H1 (cell line): ENCODE measurements around the gene CCL26. TPM values are rescaled to one million over a fixed set of nuclear protein-coding genes. Genes with fewer than 3 reads are reported as not detected.

ENCODE experiments used
- CTCF ChIA-PET: fragments of 300-600 bp; sonication (Branson Sonifier 250); formaldehyde crosslinking; loops from one replicate; lab custom pipeline; 2021; ENCODE audit not compliant: partially characterized antibody; lab: Charles Lee
- POLR2A ChIA-PET: fragments of 300-600 bp; sonication (Branson Sonifier 250); formaldehyde crosslinking; loops from one replicate; lab custom pipeline; 2021; ENCODE audit warnings: inconsistent platforms; ENCODE audit not compliant: partially characterized antibody; lab: Charles Lee
- DNase-seq, 2 experiments: peaks; one replicate each; pipeline versions ENCODE4 v3.0.0 to v3.0.0-alpha.2; 2010 to 2022; ENCODE audit warnings: low spot score in 2 of 2, low read depth in 1 of 2, mixed read lengths in 1 of 2
- FAIRE-seq: peaks from 2 replicates; lab custom pipeline; 2011; peaks lifted over from hg19 to GRCh38; lab: Jason Lieb, UNC
- H2AFZ ChIP-seq: 2 replicates; pipeline ENCODE4 v1.8.1; 2012; ENCODE audit warnings: low read length, inconsistent platforms
- H2AK5ac ChIP-seq: 2 replicates; pipeline ENCODE4 v1.6.1; 2013; ENCODE audit warnings: low read depth, low read length
- H2BK120ac ChIP-seq: replicated peaks from 2 replicates; pipeline ENCODE3; 2013; ENCODE audit warnings: low read depth, low read length, inconsistent platforms
- H2BK12ac ChIP-seq: 2 replicates; pipeline ENCODE4 v1.6.1; 2013; ENCODE audit warnings: low read depth, low read length
- H2BK15ac ChIP-seq: 2 replicates; pipeline ENCODE4 v1.6.1; 2013; ENCODE audit warnings: low read length
- H2BK20ac ChIP-seq: 2 replicates; pipeline ENCODE4 v1.6.1; 2013; ENCODE audit warnings: low read length
- H2BK5ac ChIP-seq: 2 replicates; pipeline ENCODE4 v1.6.1; 2013; ENCODE audit warnings: low read depth, low read length
- H3K14ac ChIP-seq: 2 replicates; pipeline ENCODE4 v1.6.1; 2013; ENCODE audit warnings: inconsistent platforms; ENCODE audit not compliant: insufficient read length
- H3K18ac ChIP-seq: 2 replicates; pipeline ENCODE4 v1.6.1; 2013; ENCODE audit warnings: low read length; ENCODE audit errors: extremely low read depth
- H3K23ac ChIP-seq: 2 replicates; pipeline ENCODE4 v1.6.1; 2013; ENCODE audit warnings: inconsistent platforms; ENCODE audit not compliant: insufficient read length
- H3K23me2 ChIP-seq: 2 replicates; pipeline ENCODE4 v1.6.1; 2013; ENCODE audit warnings: low read depth, low read length
- H3K27ac ChIP-seq: 2 replicates; pipeline ENCODE4 v1.6.1; 2011; ENCODE audit warnings: low read depth, low read length, inconsistent platforms
- H3K27me3 ChIP-seq, 4 experiments: replicated peaks in 1 of 4; 1 replicate in 1 of 4; 2 replicates in 3 of 4; pipeline versions ENCODE4 v1.6.1 to v1.8.1; 2011 to 2013; ENCODE audit warnings: low read length in 3 of 4, mild to moderate bottlenecking in 3 of 4, inconsistent platforms in 2 of 4, mixed read lengths in 2 of 4, moderate library complexity in 1 of 4; ENCODE audit not compliant: control insufficient read depth in 3 of 4, insufficient read depth in 3 of 4; ENCODE audit errors: extremely low read depth in 1 of 4
- H3K36me3 ChIP-seq, 4 experiments: 2 replicates each; pipeline versions ENCODE4 v1.6.1 to v1.8.1; 2011 to 2013; ENCODE audit warnings: mild to moderate bottlenecking in 4 of 4, low read length in 3 of 4, moderate library complexity in 2 of 4, control low read depth in 1 of 4, inconsistent platforms in 1 of 4; ENCODE audit not compliant: insufficient read depth in 4 of 4, control insufficient read depth in 2 of 4
- H3K4ac ChIP-seq: replicated peaks from 2 replicates; pipeline ENCODE3; 2013; ENCODE audit warnings: low read length, low read depth, mixed read lengths, inconsistent platforms; ENCODE audit not compliant: insufficient read length
- H3K4me1 ChIP-seq, 4 experiments: replicated peaks in 1 of 4; 1 replicate in 1 of 4; 2 replicates in 3 of 4; pipeline versions ENCODE4 v1.6.1 to v1.8.1; 2011 to 2013; ENCODE audit warnings: low read length in 3 of 4, inconsistent platforms in 2 of 4, mixed read lengths in 1 of 4; ENCODE audit not compliant: insufficient read depth in 4 of 4, control insufficient read depth in 3 of 4
- H3K4me2 ChIP-seq, 2 experiments: 2 replicates each; pipeline versions ENCODE4 v1.6.1 to v1.8.1; 2011 to 2013; ENCODE audit warnings: low read depth in 2 of 2, low read length in 2 of 2, control low read depth in 1 of 2, inconsistent platforms in 1 of 2, mild to moderate bottlenecking in 1 of 2; ENCODE audit not compliant: insufficient read depth in 1 of 2
- H3K4me3 ChIP-seq, 4 experiments: fragments of 200-600, 300-600 bp in 1 of 4; sonication (generic), shearing (Covaris generic), sonication (Bioruptor Twin) in 1 of 4; 2 replicates each; pipeline versions ENCODE4 v1.5.1 to v1.8.1; 2011 to 2016; ENCODE audit warnings: low read length in 4 of 4, low read depth in 3 of 4, control low read depth in 2 of 4, inconsistent platforms in 2 of 4, mild to moderate bottlenecking in 2 of 4, mixed read lengths in 1 of 4, moderate library complexity in 1 of 4; ENCODE audit not compliant: insufficient read depth in 2 of 4; ENCODE audit errors: extremely low read depth in 1 of 4
- H3K56ac ChIP-seq: replicated peaks from 2 replicates; pipeline ENCODE3; 2013; ENCODE audit warnings: low read depth, mild to moderate bottlenecking, mixed read lengths, low read length, inconsistent platforms; ENCODE audit not compliant: insufficient read length
- H3K79me1 ChIP-seq: 2 replicates; pipeline ENCODE4 v1.6.1; 2013; ENCODE audit warnings: low read depth, low read length, control low read depth
- H3K79me2 ChIP-seq, 2 experiments: 2 replicates each; pipeline versions ENCODE4 v1.6.1 to v1.8.1; 2012 to 2013; ENCODE audit warnings: low read length in 2 of 2, mild to moderate bottlenecking in 2 of 2, inconsistent platforms in 1 of 2; ENCODE audit not compliant: insufficient read depth in 2 of 2, control insufficient read depth in 1 of 2
- H3K9ac ChIP-seq, 4 experiments: replicated peaks in 1 of 4; 1 replicate in 1 of 4; 2 replicates in 3 of 4; pipeline versions ENCODE4 v1.6.1 to v1.8.1; 2011 to 2013; ENCODE audit warnings: low read depth in 3 of 4, low read length in 3 of 4, control low read depth in 2 of 4, mild to moderate bottlenecking in 2 of 4, moderate library complexity in 2 of 4, inconsistent platforms in 1 of 4; ENCODE audit errors: extremely low read depth in 1 of 4
- H3K9me3 ChIP-seq, 2 experiments: 2 replicates each; pipeline versions ENCODE4 v1.6.1 to v1.8.1; 2012 to 2013; ENCODE audit warnings: mild to moderate bottlenecking in 2 of 2, moderate library complexity in 2 of 2, control low read depth in 1 of 2, inconsistent platforms in 1 of 2, low read depth in 1 of 2, low read length in 1 of 2, mixed read lengths in 1 of 2; ENCODE audit not compliant: insufficient read depth in 2 of 2
- H4K20me1 ChIP-seq, 2 experiments: replicated peaks in 1 of 2; 2 replicates each; pipeline versions ENCODE3 to v1.8.1; 2011 to 2013; ENCODE audit warnings: inconsistent platforms in 2 of 2, low read length in 2 of 2, mild to moderate bottlenecking in 1 of 2; ENCODE audit not compliant: insufficient read depth in 2 of 2, control insufficient read depth in 1 of 2
- H4K5ac ChIP-seq: 2 replicates; pipeline ENCODE4 v1.6.1; 2013; ENCODE audit warnings: low read length, low read depth, mixed read lengths, inconsistent platforms; ENCODE audit not compliant: insufficient read length
- H4K8ac ChIP-seq: 2 replicates; pipeline ENCODE4 v1.8.0; 2013; ENCODE audit warnings: mild to moderate bottlenecking, moderate library complexity, low read length, inconsistent platforms; ENCODE audit not compliant: insufficient read depth; ENCODE audit errors: extremely low read depth
- H4K91ac ChIP-seq: replicated peaks from 2 replicates; pipeline ENCODE3; 2013; ENCODE audit warnings: low read length, mixed read lengths, inconsistent platforms; ENCODE audit not compliant: insufficient read length
- BCL11A ChIP-seq, 2 experiments: IDR thresholded peaks; one replicate each; pipeline ENCODE4 v1.6.1; 2011; ENCODE audit warnings: low read depth in 2 of 2, low read length in 2 of 2, mild to moderate bottlenecking in 2 of 2
- CHD2 ChIP-seq: IDR thresholded peaks from 2 replicates; pipeline ENCODE4 v1.6.1; 2012; ENCODE audit warnings: low read length, improper control_type of control experiment
- FOSL1 ChIP-seq: IDR thresholded peaks from 2 replicates; pipeline ENCODE4 v1.6.1; 2011; ENCODE audit warnings: mild to moderate bottlenecking, low read depth, low read length, moderate library complexity; ENCODE audit not compliant: insufficient read depth
- KDM1A ChIP-seq: fragments of 200-600, 300-600 bp; sonication (generic); IDR thresholded peaks from 2 replicates; pipeline ENCODE4 v1.7.1; 2016; ENCODE audit warnings: mild to moderate bottlenecking, low read length, borderline replicate concordance
- POLR2AphosphoS5 ChIP-seq: IDR thresholded peaks from 2 replicates; pipeline ENCODE4 v1.6.1; 2011; ENCODE audit warnings: low read depth, low read length
- RFX5 ChIP-seq: IDR thresholded peaks from 2 replicates; pipeline ENCODE4 v1.6.1; 2011; ENCODE audit warnings: low read depth, low read length, improper control_type of control experiment, borderline replicate concordance
- RXRA ChIP-seq: IDR thresholded peaks from 2 replicates; pipeline ENCODE4 v1.6.1; 2011; ENCODE audit warnings: low read depth, mild to moderate bottlenecking, low read length, moderate library complexity; ENCODE audit not compliant: insufficient read depth
- SIN3A ChIP-seq, 2 experiments: IDR thresholded peaks in 1 of 2; conservative IDR thresholded peaks in 1 of 2; 2 replicates each; pipeline ENCODE4 v1.6.1; 2011 to 2012; ENCODE audit warnings: low read length in 2 of 2, improper control_type of control experiment in 1 of 2, low read depth in 1 of 2, mild to moderate bottlenecking in 1 of 2
- SRF ChIP-seq: IDR thresholded peaks from 2 replicates; pipeline ENCODE4 v1.6.1; 2011; ENCODE audit warnings: mild to moderate bottlenecking, low read depth, low read length, moderate library complexity
- TAF7 ChIP-seq: optimal IDR thresholded peaks from 2 replicates; pipeline ENCODE3; 2011; ENCODE audit warnings: low read depth, mild to moderate bottlenecking, inconsistent platforms, low read length, moderate library complexity, borderline replicate concordance
- TEAD4 ChIP-seq: IDR thresholded peaks from 2 replicates; pipeline ENCODE4 v1.6.1; 2012; ENCODE audit warnings: low read depth, low read length, inconsistent platforms, mixed read lengths
- WGBS, 2 experiments: shearing (Covaris generic) in 1 of 2; methylation state at CpG; one replicate each; pipeline versions ENCODE4 v1.1.6 to v1.1.7; 2013 to 2015; ENCODE audit warnings: low lambda C conversion rate in 2 of 2, mixed read lengths in 2 of 2, inconsistent platforms in 1 of 2, low coverage in 1 of 2, missing lambda C conversion rate in 1 of 2; ENCODE audit not compliant: insufficient replicate concordance in 2 of 2, insufficient coverage in 1 of 2, insufficient read length in 1 of 2; ENCODE audit errors: extremely low coverage in 1 of 2, missing lambda C conversion rate in 1 of 2; 5-methylcytosine and 5-hydroxymethylcytosine counted together
- polyA plus RNA-seq, 7 experiments: library from polyadenylated mRNA; depleted of rRNA in 3 of 7; stranded (reverse) in 5 of 7; unstranded in 2 of 7; fragments of >200 nt in 5 of 7; fragments of 200-250 nt in 2 of 7; gene quantifications; 1 replicate in 5 of 7; 2 replicates in 1 of 7; 4 replicates in 1 of 7; pipeline versions ENCODE4 v1.2.1 to v1.2.3, GENCODE V29; 2011 to 2013; ENCODE audit warnings: missing spikeins in 2 of 7, mixed read lengths in 2 of 7
- total RNA-seq: library from RNA; stranded (reverse); fragmentation: NEBNext Ultra II Directional; extraction: Animal tissue kit (Norgen Biotek cat#: 25700); gene quantifications from 2 replicates; pipeline ENCODE4 v1.2.1, GENCODE V29; 2021
- TF ChIP-seq, protein P1 (sequence below): IDR thresholded peaks from 2 replicates; pipeline ENCODE4 v1.6.1; 2011; ENCODE audit warnings: low read depth, mild to moderate bottlenecking, low read length; ENCODE audit not compliant: insufficient read depth
- TF ChIP-seq, protein P2 (sequence below): IDR thresholded peaks from 2 replicates; pipeline ENCODE4 v1.6.1; 2011; ENCODE audit warnings: low read length, improper control_type of control experiment

The CCL26 gene
- total and polyA plus RNA-seq, 2 of the 8 experiments (the other 6 are each of a cell fraction or from before 2014, with no cell fraction given): 8.7 to 14.9 TPM

DNA sequence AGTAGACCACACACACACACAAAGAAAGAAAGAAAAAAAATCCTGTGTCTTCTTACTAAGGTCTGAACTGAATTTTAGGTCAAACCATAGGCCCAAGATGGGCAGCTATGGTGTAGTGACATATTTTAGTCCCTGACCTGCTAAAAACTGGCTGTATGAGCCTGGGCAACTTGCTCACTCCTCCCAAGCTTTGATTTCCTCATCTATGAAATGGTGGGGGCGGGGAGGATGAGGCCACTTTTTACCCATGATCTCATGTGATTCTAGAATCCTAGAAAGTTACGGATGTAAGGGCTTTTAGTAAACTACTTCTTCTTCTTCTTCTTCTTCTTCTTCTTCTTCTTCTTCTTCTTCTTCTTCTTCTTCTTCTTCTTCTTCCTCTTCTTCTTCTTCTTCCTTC is 47.7 kb upstream of the CCL26 start:
- Histone ChIP-seq H3K4me1 (no peaks in the 10 kb centered on the region; a peak in 1 of 7 replicates), H3K56ac (no peak overlapping the region), H3K79me1 (no peaks in the 10 kb centered on the region), H4K5ac (no peak overlapping the region), H3K27ac (no peak overlapping the region), H3K9me3 (no peaks in the 10 kb centered on the region), H3K27me3 (peaks cover 0 to 2% (median 0%) of the 10 kb centered on the region in 4 experiments; a peak in 1 of 7 replicates), H2AK5ac (no peak overlapping the region), H3K23ac (no peak overlapping the region), H2BK20ac (no peak overlapping the region), H2BK12ac (no peak overlapping the region), H3K79me2 (no peaks in the 10 kb centered on the region), H2BK120ac (no peak overlapping the region), H3K4me3 (no peak overlapping the region), H3K36me3 (no peaks in the 10 kb centered on the region), H3K4ac (no peak overlapping the region), H3K4me2 (no peak overlapping the region), H3K23me2 (peaks cover 6% of the 10 kb centered on the region; the same call in 1 of the 2 replicates), H4K8ac (no peak overlapping the region), H4K20me1 (no peaks in the 10 kb centered on the region), H4K91ac (no peak overlapping the region), H2BK15ac (no peak overlapping the region), H3K9ac (no peak overlapping the region), H3K18ac (no peak overlapping the region), H3K14ac (no peak overlapping the region), H2BK5ac (no peak overlapping the region), H2AFZ (no peak overlapping the region)
- POLR2A ChIA-PET: no interaction called here
- FAIRE-seq: no peak
- WGBS, 2 experiments: 83% methylated on average over 2 of the region's 2 CpGs; no CpG with 5 or more reads in 1 of the 2 experiments
- no peak for DNase-seq
- CTCF ChIA-PET: interaction anchor here (0.9 kb wide), 2 partner anchors 58 to 200 kb away, joined by 3 to 4 read pairs; no protein-coding TSS in a partner anchor
- TF ChIP-seq RFX5 (no peak), TAF7 (no peak), BCL11A (IDR thresholded peaks at IDR 0.05; ENCODE audit: low read depth in 2 of 2, low read length in 2 of 2) (no peak), TEAD4 (no peak), POLR2AphosphoS5 (no peak), FOSL1 (no peak), SIN3A (conservative IDR thresholded peaks at IDR 0.05 in 1 of 2, IDR thresholded peaks at IDR 0.05 in 1 of 2; ENCODE audit: low read depth in 1 of 2, low read length in 2 of 2) (no peak), RXRA (no peak), SRF (no peak), KDM1A (no peak), CHD2 (no peak)
- TF ChIP-seq, protein P1, sequence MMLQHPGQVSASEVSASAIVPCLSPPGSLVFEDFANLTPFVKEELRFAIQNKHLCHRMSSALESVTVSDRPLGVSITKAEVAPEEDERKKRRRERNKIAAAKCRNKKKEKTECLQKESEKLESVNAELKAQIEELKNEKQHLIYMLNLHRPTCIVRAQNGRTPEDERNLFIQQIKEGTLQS: no peak
- TF ChIP-seq, protein P2, sequence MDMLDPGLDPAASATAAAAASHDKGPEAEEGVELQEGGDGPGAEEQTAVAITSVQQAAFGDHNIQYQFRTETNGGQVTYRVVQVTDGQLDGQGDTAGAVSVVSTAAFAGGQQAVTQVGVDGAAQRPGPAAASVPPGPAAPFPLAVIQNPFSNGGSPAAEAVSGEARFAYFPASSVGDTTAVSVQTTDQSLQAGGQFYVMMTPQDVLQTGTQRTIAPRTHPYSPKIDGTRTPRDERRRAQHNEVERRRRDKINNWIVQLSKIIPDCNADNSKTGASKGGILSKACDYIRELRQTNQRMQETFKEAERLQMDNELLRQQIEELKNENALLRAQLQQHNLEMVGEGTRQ: no peak
